ENCODE measurements around the gene PHF21B.
"Not testable (repeated sequence)": the region's sequence is repeated elsewhere in the genome, so short reads cannot be mapped to it uniquely, and the experiment has no call there.

DNA sequence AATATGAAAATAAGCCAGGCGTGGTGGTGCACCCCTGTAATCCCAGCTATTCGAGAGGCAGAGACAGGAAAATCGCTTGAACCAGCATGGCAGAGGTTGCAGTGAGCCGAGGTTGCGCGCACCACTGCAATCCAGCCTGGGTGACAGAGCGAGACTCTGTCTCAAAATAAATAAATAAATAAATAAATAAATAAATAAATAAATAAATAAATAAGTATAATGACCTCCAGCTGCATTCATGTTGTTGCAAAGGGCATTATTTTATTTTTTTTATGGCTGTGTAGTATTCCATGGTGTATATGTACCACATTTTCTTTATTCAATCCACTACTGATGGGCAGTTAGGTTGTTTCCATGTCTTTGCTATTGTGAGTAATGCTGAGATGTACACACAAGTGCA, 48.1 kb downstream of the PHF21B start:
- not testable (repeated sequence) for TF ChIP-seq CTCF (IDR thresholded peaks at IDR 0.05); POLR2A (IDR thresholded peaks at IDR 0.05; ENCODE audit: low read depth); POLR2AphosphoS5 (IDR thresholded peaks at IDR 0.05)

All from esophagus muscularis mucosa (tissue), 3 donors.